GM13976 (cell line): Measurements from ENCODE around the gene RYR3.

Source experiments
- DNase-seq: peaks from one replicate; pipeline ENCODE4 v3.0.0; 2012; ENCODE audit warnings: low spot score
- in situ Hi-C: fragments of 300-500 bp; cut with MboI; formaldehyde crosslinking; loops from one replicate; pipeline ENCODE4 v1.12.0; 2022; ENCODE audit warnings: low sequenced_read_pairs, mixed read lengths, inconsistent platforms; ENCODE audit not compliant: unreplicated experiment
- TF ChIP-seq, protein P1 (sequence below): IDR thresholded peaks from 2 replicates; pipeline ENCODE4 v1.5.1; 2012; ENCODE audit warnings: borderline replicate concordance, mild to moderate bottlenecking; ENCODE audit not compliant: insufficient read depth; ENCODE audit errors: extremely low read depth, missing control alignments, control extremely low read depth

The RYR3 gene

DNA sequence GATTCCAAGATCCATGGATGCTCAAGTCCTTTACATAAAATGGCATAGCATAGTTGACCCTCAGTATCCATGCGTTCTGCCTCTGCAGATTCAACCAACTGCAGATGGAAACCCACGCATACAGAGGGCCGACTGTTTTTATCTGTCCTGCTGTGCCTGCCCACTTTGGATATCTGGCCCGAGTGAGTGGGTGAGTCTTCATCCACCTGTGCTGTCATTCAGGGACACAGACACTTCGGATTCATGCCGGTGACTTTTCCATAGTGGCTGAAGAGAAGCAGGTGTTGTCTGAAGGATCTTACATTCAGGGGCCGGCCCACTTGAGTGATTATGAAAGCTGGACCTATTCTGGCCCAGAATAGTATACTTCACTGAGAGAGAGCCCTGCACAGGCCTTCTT lies 85.1 kb downstream of the RYR3 start:
- in situ Hi-C loops = no loop called here
- TF ChIP-seq, protein P1, sequence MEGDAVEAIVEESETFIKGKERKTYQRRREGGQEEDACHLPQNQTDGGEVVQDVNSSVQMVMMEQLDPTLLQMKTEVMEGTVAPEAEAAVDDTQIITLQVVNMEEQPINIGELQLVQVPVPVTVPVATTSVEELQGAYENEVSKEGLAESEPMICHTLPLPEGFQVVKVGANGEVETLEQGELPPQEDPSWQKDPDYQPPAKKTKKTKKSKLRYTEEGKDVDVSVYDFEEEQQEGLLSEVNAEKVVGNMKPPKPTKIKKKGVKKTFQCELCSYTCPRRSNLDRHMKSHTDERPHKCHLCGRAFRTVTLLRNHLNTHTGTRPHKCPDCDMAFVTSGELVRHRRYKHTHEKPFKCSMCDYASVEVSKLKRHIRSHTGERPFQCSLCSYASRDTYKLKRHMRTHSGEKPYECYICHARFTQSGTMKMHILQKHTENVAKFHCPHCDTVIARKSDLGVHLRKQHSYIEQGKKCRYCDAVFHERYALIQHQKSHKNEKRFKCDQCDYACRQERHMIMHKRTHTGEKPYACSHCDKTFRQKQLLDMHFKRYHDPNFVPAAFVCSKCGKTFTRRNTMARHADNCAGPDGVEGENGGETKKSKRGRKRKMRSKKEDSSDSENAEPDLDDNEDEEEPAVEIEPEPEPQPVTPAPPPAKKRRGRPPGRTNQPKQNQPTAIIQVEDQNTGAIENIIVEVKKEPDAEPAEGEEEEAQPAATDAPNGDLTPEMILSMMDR = no peak
- DNase-seq = no peak

DNA sequence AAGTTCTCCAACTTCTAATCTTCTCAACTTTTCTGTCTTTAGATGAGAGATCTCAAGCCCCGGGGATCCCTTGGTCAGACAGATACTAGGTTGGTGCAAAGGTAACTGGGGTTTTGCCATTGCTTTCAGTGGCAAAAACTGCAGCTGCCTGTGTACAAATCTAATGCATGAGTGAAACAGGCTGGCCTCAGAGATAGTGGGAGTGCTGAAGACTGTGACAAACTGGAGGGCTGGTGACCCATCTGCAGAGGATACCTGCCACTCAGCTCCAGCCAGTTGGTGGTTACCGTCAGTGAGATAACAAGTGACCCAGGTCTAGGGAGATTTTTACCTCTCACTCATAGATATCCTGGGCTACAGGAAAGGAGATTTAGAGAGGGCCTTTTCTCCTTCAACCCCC lies 85.7 kb downstream of the RYR3 start:
- TF ChIP-seq, protein P1 = no peak
- in situ Hi-C loops = no loop called here

DNA sequence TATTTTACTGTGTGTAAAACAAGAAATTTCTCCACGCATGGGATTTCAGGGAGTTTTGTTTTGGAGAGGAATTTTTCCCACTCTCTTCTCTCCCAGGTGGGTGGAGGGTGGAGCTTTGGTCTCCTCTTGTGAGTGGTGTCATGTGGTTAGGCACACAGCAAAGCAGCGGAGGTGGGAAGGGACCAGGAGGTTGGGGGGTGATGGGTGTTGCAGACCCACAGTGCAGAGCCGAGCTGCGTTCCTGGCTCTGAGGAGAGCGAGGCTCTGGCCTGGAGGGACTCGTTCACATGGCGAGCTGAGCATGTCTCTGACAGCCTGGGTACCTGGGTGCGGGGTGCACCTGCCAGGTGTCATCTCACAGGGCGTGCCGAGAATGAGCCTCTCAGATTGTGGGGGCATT lies 87.8 kb downstream of the RYR3 start:
- DNase-seq = no peak
- TF ChIP-seq, protein P1 = no peak
- in situ Hi-C loops = no loop called here

More for the DNA sequence above, 85.7 kb downstream of the RYR3 start:
- DNase-seq = no peak

DNA sequence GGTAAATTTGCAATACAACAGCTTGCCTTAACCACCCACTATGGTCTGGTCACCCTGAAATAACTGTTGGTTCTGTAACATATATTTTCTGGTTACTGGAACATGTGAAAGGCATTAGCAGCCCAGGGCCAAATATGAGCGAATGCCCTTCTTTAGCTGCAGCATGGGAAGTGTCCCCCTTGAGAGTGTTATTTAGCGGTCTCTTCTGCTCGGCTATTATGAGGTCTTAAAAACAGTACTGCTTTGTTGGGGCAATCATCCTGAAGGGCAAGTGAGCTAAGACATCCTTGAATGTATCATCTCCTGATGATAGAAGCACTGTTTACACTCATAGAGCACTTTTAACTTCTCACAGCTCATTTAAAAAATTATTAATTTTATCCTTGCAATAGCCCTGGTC lies 90.2 kb downstream of the RYR3 start:
- DNase-seq = no peak
- in situ Hi-C loops = no loop called here
- TF ChIP-seq, protein P1 = no peak

DNA sequence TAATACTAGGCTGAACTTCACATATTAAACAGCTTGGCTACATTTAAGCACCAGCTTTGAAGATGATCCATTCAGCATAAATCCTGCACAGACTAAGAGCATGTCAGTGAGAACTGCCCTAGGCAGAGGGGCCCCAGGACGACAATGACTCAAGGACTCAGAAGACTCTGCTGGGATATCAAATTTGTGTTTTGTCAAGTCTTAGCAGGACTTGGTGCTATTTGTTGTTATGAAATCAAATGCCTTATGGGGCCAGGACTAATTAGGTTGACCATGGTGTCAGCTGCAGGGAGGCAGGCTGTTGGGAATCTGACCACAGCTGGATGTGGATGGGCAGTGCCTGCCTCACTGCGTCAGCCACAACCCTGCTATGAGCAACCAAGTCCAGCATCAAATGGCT lies 91.8 kb downstream of the RYR3 start:
- in situ Hi-C loops = no loop called here
- TF ChIP-seq, protein P1 = no peak
- DNase-seq = no peak

DNA sequence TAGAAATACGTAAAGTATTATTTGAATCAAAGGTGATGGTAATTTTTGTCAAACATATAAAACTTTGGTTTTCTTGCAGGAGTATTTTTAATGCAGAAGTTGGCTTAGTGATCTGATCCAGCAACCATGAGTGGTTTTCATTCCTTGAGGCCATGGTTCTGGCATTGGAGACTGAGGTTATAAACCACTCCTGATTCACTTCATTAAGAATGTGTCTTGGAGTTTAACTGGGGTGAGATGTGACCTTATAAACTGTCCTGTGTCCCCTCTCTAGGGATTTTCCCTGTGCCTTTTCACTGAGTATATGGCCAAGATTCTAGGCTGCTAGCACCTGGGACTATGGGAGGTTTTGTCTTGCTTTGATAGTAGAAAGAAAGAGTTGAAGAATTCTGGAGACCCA lies 94.3 kb downstream of the RYR3 start:
- TF ChIP-seq, protein P1 = no peak
- in situ Hi-C loops = no loop called here
- no peak for DNase-seq

DNA sequence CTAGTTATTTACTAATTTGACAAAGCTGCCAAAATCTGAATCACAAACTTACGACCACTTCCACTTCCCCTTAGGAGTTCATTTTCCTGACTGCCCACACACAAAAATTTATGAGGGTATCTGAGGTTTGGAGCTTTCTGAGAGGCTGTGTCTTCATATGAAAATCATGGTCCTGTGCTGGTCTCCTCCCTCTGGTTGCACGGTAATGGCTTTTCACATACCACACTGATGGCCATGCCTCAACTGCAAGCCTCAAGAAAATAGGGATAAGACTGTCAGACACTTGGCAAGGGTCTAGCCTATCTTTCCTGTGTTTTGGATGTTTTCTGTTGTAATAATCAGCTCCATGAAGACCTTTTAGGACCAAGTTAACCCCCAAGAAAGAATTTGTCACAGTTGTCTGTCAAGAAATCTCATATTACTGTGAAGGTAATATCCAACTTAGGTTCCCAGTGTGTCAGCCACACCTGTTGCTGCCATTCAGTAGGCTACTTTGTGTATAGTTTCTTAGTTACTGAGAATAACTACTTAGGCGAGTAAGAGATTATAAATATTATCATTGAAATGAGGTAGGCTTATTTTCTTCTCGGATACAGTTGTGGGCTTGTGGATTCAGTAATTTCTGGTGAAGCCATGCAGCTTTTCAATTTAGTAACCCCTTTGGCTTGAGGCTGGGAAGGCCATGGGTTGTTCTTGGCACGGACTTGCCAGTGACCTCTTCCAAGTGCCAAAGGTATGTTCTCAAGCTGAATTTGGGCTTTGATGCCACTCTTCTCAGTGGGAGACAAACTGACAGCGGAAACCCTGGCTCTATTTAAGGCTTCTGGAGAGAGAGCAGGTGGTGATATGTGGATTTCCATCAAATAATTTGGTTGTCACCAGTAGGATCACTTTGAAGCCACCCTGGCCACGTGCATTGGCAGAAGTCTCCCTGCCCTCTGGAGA lies 101.1 kb downstream of the RYR3 start:
- in situ Hi-C loops = no loop called here
- TF ChIP-seq, protein P1 = no peak
- no peak for DNase-seq
